Measurements from ENCODE around the gene PEX11A. TPM values are rescaled to one million over a fixed set of nuclear protein-coding genes. Genes with fewer than 3 reads are reported as not detected.

PEX11A gene
- total RNA-seq, 4 donors from 2014 or later = 6.7 to 12.2 (median 8.8) TPM

DNA sequence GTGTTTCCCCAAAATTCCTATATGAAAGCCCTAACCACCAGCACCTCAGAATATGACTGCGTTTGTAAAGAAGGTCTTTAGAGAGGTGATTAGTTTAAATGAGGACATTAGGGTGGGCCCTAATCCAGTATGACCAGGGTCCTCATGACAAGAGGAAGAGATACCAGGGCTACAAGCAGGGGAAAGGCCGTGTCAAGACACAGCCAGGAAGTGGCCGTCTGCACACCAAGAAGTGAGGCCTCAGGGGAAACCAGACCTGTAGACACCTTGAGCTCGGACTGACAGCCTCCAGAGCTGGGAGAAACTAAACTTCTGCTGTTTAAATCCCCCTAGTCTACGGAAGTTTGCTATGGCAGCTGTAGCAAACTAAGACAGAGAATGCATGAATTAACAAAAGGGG is 49.5 kb downstream of the PEX11A start:
- WGBS, 2 donors = 80 to 95% methylated on average over 5 of the region's 5 CpGs
- intact Hi-C loops (cut with DNase I; ENCODE audit: low total_unique reads) = no loop called here
- peak in 1 of 2 donors; percentile 36 for DNase-seq (ENCODE audit: low spot score in 2 of 2)

DNA sequence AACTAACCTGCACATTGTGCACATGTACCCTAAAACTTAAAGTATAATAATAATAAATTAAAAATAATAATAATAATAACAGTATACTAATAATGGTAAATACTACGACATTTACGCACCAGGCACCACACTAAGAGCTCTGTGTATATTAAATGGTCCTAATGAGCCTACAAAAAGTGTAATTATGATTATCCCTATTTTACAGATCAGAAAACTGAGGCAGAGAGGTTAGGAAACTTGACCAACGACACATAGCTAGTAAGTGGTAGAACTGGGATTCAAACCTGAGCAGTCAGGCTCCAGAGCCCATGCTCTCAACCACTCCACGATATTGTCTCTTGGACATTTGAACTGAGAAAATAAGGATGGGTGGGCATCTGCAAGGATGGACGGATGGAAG is 50.3 kb downstream of the PEX11A start:
- no peak overlapping the region for H3K4me3 ChIP-seq (ENCODE audit: low read depth, poor library complexity, severe bottlenecking)
- TF ChIP-seq POLR2A (IDR thresholded peaks at IDR 0.05) = no peak
- no peak for TF ChIP-seq CTCF (IDR thresholded peaks at IDR 0.05)
- intact Hi-C loops (cut with DNase I; ENCODE audit: low total_unique reads) = no loop called here
- 92 to 96% methylated on average over 5 of the region's 5 CpGs for WGBS, 2 donors
- no peak for DNase-seq (ENCODE audit: low spot score in 2 of 2)

More for the DNA sequence above, 49.5 kb downstream of the PEX11A start:
- H3K4me3 ChIP-seq (ENCODE audit: low read depth, poor library complexity, severe bottlenecking) = no peak overlapping the region
- TF ChIP-seq CTCF (IDR thresholded peaks at IDR 0.05) (no peak), POLR2A (IDR thresholded peaks at IDR 0.05) (no peak)

DNA sequence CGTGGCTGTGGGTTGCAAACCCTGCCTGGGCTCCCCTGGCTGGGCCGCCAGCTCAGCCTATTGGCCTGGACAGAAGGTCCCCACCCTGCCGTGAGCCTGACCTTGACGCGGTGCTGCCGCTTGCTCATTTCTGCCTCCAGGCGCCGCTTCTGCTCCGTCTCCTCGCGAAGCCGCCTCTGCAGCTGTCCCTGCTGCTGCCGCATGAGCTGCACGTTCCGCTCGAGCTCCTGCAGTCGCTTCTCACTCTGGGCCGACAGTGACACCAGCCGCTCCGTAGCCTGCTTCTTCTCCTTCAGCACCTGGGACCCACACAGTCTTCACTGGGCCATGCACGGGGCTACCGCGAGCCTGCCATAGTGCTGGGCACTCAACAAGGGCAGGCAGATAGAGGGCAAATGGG is 57.0 kb downstream of the PEX11A start:
- TF ChIP-seq CTCF (IDR thresholded peaks at IDR 0.05) (no peak), POLR2A (IDR thresholded peaks at IDR 0.05) (no peak)
- DNase-seq (ENCODE audit: low spot score in 2 of 2) = peak in 1 of 2 donors; percentile 56
- WGBS, 2 donors = 92 to 94% methylated on average over 23 of the region's 23 CpGs
- intact Hi-C loops (cut with DNase I; ENCODE audit: low total_unique reads) = no loop called here
- no peak overlapping the region for H3K4me3 ChIP-seq (ENCODE audit: low read depth, poor library complexity, severe bottlenecking)

- DNase-seq (ENCODE audit: low spot score in 2 of 2) = peak in 1 of 2 donors; percentile 48
- 92 to 97% methylated on average over 18 of the region's 18 CpGs for WGBS, 2 donors
- TF ChIP-seq POLR2A (IDR thresholded peaks at IDR 0.05) (no peak), CTCF (IDR thresholded peaks at IDR 0.05) (no peak)
- no peak overlapping the region for H3K4me3 ChIP-seq (ENCODE audit: low read depth, poor library complexity, severe bottlenecking)
- intact Hi-C loops (cut with DNase I; ENCODE audit: low total_unique reads) = no loop called here
Measured at GRCh38 chr15:89632563-89633430, 57.8 kb downstream of the PEX11A start.

DNA sequence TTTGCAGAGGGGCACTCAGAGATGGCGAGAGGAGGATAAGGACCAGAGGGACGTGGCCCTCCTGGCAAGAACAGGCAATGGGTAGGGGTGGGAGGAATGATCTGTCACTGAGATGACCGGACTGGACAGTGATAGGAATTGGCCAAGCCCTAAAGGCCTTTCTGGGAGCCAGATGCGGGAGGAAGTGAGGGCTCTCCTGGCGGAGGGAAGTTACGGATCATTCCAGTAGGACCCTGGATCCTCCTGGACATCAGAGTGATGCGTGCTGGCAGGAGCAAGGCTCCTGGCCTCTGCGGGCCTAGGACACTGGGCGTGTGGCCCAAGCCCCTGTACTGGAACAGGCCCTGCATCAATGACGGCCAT is 58.7 kb downstream of the PEX11A start:
- peak in 1 of 2 donors; percentile 31 for DNase-seq (ENCODE audit: low spot score in 2 of 2)
- WGBS, 2 donors = 87 to 91% methylated on average over 10 of the region's 10 CpGs
- intact Hi-C loops (cut with DNase I; ENCODE audit: low total_unique reads) = no loop called here
- H3K4me3 ChIP-seq (ENCODE audit: low read depth, poor library complexity, severe bottlenecking) = no peak overlapping the region
- TF ChIP-seq POLR2A (IDR thresholded peaks at IDR 0.05) = no peak
- TF ChIP-seq CTCF (IDR thresholded peaks at IDR 0.05) = no peak

Other genes starting within 250 kb of the PEX11A start
- gene RHCG, start 194.2 kb downstream of the PEX11A start, total RNA-seq = 10 to 100 TPM in 3 of 4 donors, 1 to 10 TPM in 1; 1.3 to 29.0 (median 23.7) TPM
- 1 to 10 TPM in 1 of 4 donors, under 1 TPM in 3; 0.21 to 1.2 (median 0.55) TPM for gene TICRR, start 115.3 kb downstream of the PEX11A start, total RNA-seq
- gene KIF7, start 35.3 kb downstream of the PEX11A start, total RNA-seq = 1 to 10 TPM; 1.3 to 3.7 (median 1.9) TPM
- 10 to 100 TPM in 3 of 4 donors, 1 to 10 TPM in 1; 5.9 to 30.9 (median 15.0) TPM for gene PLIN1, start 11.4 kb downstream of the PEX11A start, total RNA-seq
- under 1 TPM in 2 of 4 donors, not detected in 2; 0.12 to 0.26 TPM for gene WDR93, start 57 bp upstream of the PEX11A start, total RNA-seq
- gene MESP1, start 60.5 kb upstream of the PEX11A start, total RNA-seq = 1 to 10 TPM in 3 of 4 donors, under 1 TPM in 1; 0.61 to 1.7 (median 1.3) TPM
- gene MESP2, start 85.6 kb upstream of the PEX11A start, total RNA-seq = 1 to 10 TPM in 1 of 4 donors, under 1 TPM in 1, not detected in 2; 0.45 to 1.1 TPM
- gene ANPEP, start 124.1 kb upstream of the PEX11A start, total RNA-seq = 10 to 100 TPM; 14.9 to 67.3 (median 21.6) TPM
- gene AP3S2, start 203.2 kb upstream of the PEX11A start, total RNA-seq = 10 to 100 TPM; 20.8 to 36.0 (median 23.8) TPM
- gene ARPIN, start 222.2 kb upstream of the PEX11A start, total RNA-seq = 10 to 100 TPM in 3 of 4 donors, 1 to 10 TPM in 1; 8.5 to 21.5 (median 14.4) TPM

All from lower leg skin (tissue), 4 donors.